OCI-LY1 (cell line): ENCODE results near the gene THEMIS2.
"Not testable (repeated sequence)": the region's sequence is repeated elsewhere in the genome, so short reads cannot be mapped to it uniquely, and the experiment has no call there.

Experiments
- H2AFZ ChIP-seq: fragments of 200-600 bp; sonication (generic), shearing (Covaris generic); 2 replicates; pipeline ENCODE4 v1.6.0; 2014; ENCODE audit warnings: antibody characterized with exemption, mild to moderate bottlenecking, low read length
- H3F3A ChIP-seq: fragments of 200-600 bp; sonication (generic), shearing (Covaris generic); 2 replicates; pipeline ENCODE4 v1.6.0; 2014; ENCODE audit warnings: mild to moderate bottlenecking, antibody characterized with exemption, low read length, moderate library complexity; ENCODE audit not compliant: insufficient read depth
- H3K27ac ChIP-seq: fragments of 200-600 bp; sonication (generic); 2 replicates; pipeline ENCODE4 v1.5.1; 2014; ENCODE audit warnings: low read length, mixed run types, mild to moderate bottlenecking, low read depth; ENCODE audit not compliant: poor library complexity, severe bottlenecking
- H3K27me3 ChIP-seq: fragments of 200-600 bp; sonication (generic); 2 replicates; pipeline ENCODE4 v1.6.0; 2014; ENCODE audit warnings: antibody characterized with exemption, mild to moderate bottlenecking, low read length, moderate library complexity; ENCODE audit not compliant: insufficient read depth
- H3K36me3 ChIP-seq: fragments of 200-600 bp; sonication (generic); 2 replicates; pipeline ENCODE4 v1.6.1; 2014; ENCODE audit warnings: mild to moderate bottlenecking, antibody characterized with exemption, low read length, moderate library complexity, mixed read lengths; ENCODE audit not compliant: insufficient read depth
- H3K4me1 ChIP-seq: fragments of 200-600 bp; sonication (generic); 2 replicates; pipeline ENCODE4 v1.5.1; 2014; ENCODE audit warnings: mild to moderate bottlenecking, low read length, moderate library complexity; ENCODE audit not compliant: insufficient read depth, severe bottlenecking
- H3K4me2 ChIP-seq: fragments of 200-600 bp; sonication (generic), shearing (Covaris generic); 2 replicates; pipeline ENCODE4 v1.6.1; 2014; ENCODE audit warnings: low read length
- H3K4me3 ChIP-seq: fragments of 200-600 bp; sonication (generic); 2 replicates; pipeline ENCODE4 v1.5.1; 2014; ENCODE audit warnings: low read length, low read depth, mild to moderate bottlenecking, mixed read lengths; ENCODE audit not compliant: poor library complexity, severe bottlenecking
- H3K79me2 ChIP-seq: fragments of 200-600 bp; shearing (Covaris generic); 2 replicates; pipeline ENCODE4 v1.6.1; 2016; ENCODE audit warnings: mixed run types, low read length, mixed read lengths; ENCODE audit not compliant: insufficient read depth
- H3K9ac ChIP-seq: fragments of 200-600 bp; sonication (generic), shearing (Covaris generic); 2 replicates; pipeline ENCODE4 v1.6.1; 2014; ENCODE audit warnings: mild to moderate bottlenecking, low read length, mixed read lengths
- H3K9me2 ChIP-seq: fragments of 200-600 bp; sonication (generic), shearing (Covaris generic); 2 replicates; pipeline ENCODE4 v1.6.1; 2014; ENCODE audit warnings: low read depth, mild to moderate bottlenecking, low read length, mixed read lengths
- H3K9me3 ChIP-seq: fragments of 200-600 bp; shearing (Covaris generic); 2 replicates; pipeline ENCODE4 v1.6.1; 2014; ENCODE audit warnings: low read length, mixed read lengths
- H4K20me1 ChIP-seq: fragments of 200-600 bp; sonication (generic), shearing (Covaris generic); 2 replicates; pipeline ENCODE4 v1.6.0; 2016; ENCODE audit warnings: mild to moderate bottlenecking, low read length; ENCODE audit not compliant: insufficient read depth
- CTCF ChIP-seq: fragments of 200-600 bp; sonication (generic), shearing (Covaris generic); IDR thresholded peaks from 2 replicates; pipeline ENCODE4 v1.5.1; 2017; ENCODE audit warnings: mild to moderate bottlenecking, antibody characterized with exemption, low read length, moderate library complexity, mixed read lengths
- EZH2 ChIP-seq: fragments of 200-600 bp; sonication (generic), shearing (Covaris generic); IDR thresholded peaks from 2 replicates; pipeline ENCODE4 v1.8.0; 2017; ENCODE audit warnings: borderline replicate concordance, mixed run types, mild to moderate bottlenecking, antibody characterized with exemption, low read length, moderate library complexity, mixed read lengths

THEMIS2 gene

GRCh38 chr1:27849951-27850350 is 22.4 kb upstream of the THEMIS2 start:
- H3K9ac ChIP-seq = no peak overlapping the region
- H3K27me3 ChIP-seq = no peaks in the 10 kb centered on the region
- no peak overlapping the region for H3K27ac ChIP-seq
- no peak for TF ChIP-seq EZH2
- H3K9me3 ChIP-seq = no peaks in the 10 kb centered on the region
- peaks cover 66% of the 10 kb centered on the region for H3K36me3 ChIP-seq
- no peak overlapping the region for H2AFZ ChIP-seq
- H4K20me1 ChIP-seq = no peaks in the 10 kb centered on the region
- H3F3A ChIP-seq = no peaks in the 10 kb centered on the region; the same call in 1 of the 2 replicates
- H3K79me2 ChIP-seq = no peaks in the 10 kb centered on the region
- H3K4me3 ChIP-seq = no peak overlapping the region
- H3K4me2 ChIP-seq = no peak overlapping the region
- no peaks in the 10 kb centered on the region for H3K9me2 ChIP-seq
- no peaks in the 10 kb centered on the region for H3K4me1 ChIP-seq

GRCh38 chr1:27855085-27855484 is 17.3 kb upstream of the THEMIS2 start:
- H3K4me3 ChIP-seq = no peak overlapping the region
- TF ChIP-seq CTCF (no peak), EZH2 (no peak)
- no peaks in the 10 kb centered on the region for H4K20me1 ChIP-seq
- no peak overlapping the region for H3K4me2 ChIP-seq
- no peaks in the 10 kb centered on the region for H3K27me3 ChIP-seq
- no peaks in the 10 kb centered on the region for H3K79me2 ChIP-seq
- H2AFZ ChIP-seq = no peak overlapping the region
- no peaks in the 10 kb centered on the region; the same call in 1 of the 2 replicates for H3F3A ChIP-seq
- H3K9me3 ChIP-seq = no peaks in the 10 kb centered on the region
- peaks cover 8% of the 10 kb centered on the region for H3K4me1 ChIP-seq
- H3K27ac ChIP-seq = no peak overlapping the region
- no peaks in the 10 kb centered on the region for H3K9me2 ChIP-seq
- H3K36me3 ChIP-seq = peaks cover 19% of the 10 kb centered on the region
- no peak overlapping the region for H3K9ac ChIP-seq

- TF ChIP-seq EZH2 = no peak
- no peak for TF ChIP-seq CTCF
- Histone ChIP-seq H2AFZ (no peak overlapping the region), H3K4me2 (no peak overlapping the region), H4K20me1 (no peaks in the 10 kb centered on the region), H3K27ac (no peak overlapping the region), H3K9ac (no peak overlapping the region), H3K4me1 (peaks cover 8% of the 10 kb centered on the region), H3K9me3 (no peaks in the 10 kb centered on the region), H3K4me3 (no peak overlapping the region), H3F3A (no peaks in the 10 kb centered on the region), H3K79me2 (no peaks in the 10 kb centered on the region), H3K36me3 (peaks cover 2% of the 10 kb centered on the region), H3K27me3 (no peaks in the 10 kb centered on the region), H3K9me2 (no peaks in the 10 kb centered on the region)
Measured at GRCh38 chr1:27856561-27857343, 15.6 kb upstream of the THEMIS2 start.

DNA sequence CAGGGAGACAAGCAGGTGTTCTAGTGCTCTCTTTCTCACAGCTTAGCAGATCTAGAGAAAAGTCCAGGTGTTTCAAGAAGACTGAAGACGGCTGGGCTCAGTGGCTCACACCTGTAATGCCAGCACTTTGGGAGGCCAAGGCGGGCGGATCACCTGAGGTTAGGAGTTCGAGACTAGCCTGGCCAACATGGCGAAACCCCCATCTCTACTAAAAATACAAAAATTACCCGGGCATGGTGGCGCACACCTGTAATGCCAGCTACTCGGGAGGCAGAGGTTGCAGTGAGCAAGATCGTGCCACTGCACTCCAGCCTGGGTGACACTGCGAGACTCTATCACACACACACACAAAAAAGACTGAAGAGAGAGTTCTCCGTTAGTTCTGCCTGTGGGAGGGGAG is 14.8 kb upstream of the THEMIS2 start:
- not testable (repeated sequence) for H3K4me1 ChIP-seq, H3K27ac ChIP-seq

More for the DNA sequence above, 14.8 kb upstream of the THEMIS2 start:
- H4K20me1 ChIP-seq, H3K9me2 ChIP-seq, H3K79me2 ChIP-seq, H3K4me3 ChIP-seq, H3K9ac ChIP-seq, H3K27me3 ChIP-seq, H3K9me3 ChIP-seq, H2AFZ ChIP-seq, H3K4me2 ChIP-seq, H3K36me3 ChIP-seq, H3F3A ChIP-seq: not testable (repeated sequence)
